HG02885 (cell line): ENCODE measurements around the gene CLDN4.
"Not testable (repeated sequence)": the region's sequence is repeated elsewhere in the genome, so short reads cannot be mapped to it uniquely, and the experiment has no call there.

ENCODE experiments used
- ATAC-seq: cut with Tn5 transposase; IDR thresholded peaks from one replicate; pipeline ENCODE4 v1.9.1; 2021; ENCODE audit warnings: mild to moderate bottlenecking; ENCODE audit not compliant: unreplicated experiment, poor library complexity

The CLDN4 gene

GRCh38 chr7:73830681-73831583, at the start of gene CLDN4:
Gene CLDN4, plus strand, starts transcription at chr7:73830996. Its CDS starts 206 bp downstream, at chr7:73831202.
- no peak for ATAC-seq

DNA sequence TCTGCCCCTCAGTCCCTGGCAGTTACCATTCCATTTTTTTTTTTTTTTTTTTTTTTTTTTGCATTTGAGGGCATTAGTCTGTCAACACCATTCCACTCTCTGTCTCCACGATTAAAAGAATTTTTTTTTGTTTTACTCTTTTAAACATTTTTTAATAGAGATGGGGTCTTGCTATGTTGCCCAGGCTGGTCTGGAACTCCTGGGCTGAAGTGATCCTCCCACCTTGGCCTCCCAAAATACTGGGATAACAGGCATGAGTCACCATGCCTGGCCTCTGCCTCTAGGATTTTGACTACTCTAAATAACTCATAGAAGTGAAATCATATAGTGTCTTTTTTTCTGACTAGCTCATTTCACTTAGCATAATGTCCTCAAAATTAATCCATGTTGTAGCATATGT, 44.2 kb upstream of the CLDN4 start:
- no peak for ATAC-seq

- not testable (repeated sequence) for ATAC-seq
These were observed 43.1 kb upstream of the CLDN4 start for GRCh38 chr7:73787786-73788048.

- no peak for ATAC-seq
These were observed 41.7 kb upstream of the CLDN4 start for GRCh38 chr7:73789051-73789450.

DNA sequence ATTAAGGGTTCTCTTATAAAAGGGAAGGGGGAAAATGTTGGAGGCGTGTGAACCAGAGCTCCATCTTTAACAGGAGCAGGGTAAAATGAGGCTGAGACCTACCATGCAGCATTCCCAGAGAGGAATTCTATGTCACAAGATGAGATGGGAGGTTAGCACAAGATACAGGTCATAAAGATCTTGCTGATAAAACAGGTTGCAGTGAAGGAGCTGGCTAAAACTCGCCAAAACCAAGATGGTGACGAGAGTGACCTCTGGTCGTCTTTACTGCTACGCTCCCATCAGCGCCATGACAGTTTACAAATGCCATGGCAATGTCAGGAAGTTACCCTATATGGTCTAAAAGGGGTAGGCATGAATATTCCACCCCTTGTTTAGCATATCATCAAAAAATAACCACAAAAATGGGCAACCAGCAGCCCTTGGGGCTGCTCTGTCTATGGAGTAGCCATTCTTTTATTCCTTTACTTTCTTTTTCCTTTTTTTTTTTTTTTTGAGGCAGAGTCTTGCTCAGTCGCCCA, 39.6 kb upstream of the CLDN4 start:
- not testable (repeated sequence) for ATAC-seq

DNA sequence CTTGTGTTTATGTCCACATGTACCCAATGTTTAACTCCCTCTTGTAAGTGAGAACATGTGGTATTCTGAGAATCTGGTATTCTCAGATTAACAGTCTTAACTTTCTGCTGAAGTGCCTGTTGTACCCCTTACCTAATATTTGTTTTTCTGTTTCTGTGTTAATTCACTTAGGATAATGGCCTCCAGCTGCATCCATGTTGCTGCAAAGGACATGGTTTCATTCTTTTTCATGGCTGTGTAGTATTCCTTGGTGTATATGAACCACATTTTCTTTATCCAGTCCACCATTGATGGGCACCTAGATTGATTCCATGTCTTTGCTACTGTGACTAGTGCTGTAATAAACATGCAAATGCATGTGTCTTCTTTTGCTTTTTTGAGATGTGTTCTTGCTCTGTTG, 35.6 kb upstream of the CLDN4 start:
- not testable (repeated sequence) for ATAC-seq

DNA sequence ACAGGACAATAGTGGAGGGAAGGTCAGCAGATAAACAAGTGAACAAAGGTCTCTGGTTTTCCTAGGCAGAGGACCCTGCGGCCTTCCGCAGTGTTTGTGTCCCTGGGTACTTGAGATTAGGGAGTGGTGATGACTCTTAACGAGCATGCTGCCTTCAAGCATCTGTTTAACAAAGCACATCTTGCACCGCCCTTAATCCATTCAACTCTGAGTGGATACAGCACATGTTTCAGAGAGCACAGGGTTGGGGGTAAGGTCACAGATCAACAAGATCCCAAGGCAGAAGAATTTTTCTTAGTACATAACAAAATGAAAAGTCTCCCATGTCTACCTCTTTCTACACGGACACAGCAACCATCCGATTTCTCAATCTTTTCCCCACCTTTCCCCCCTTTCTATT, 34.1 kb upstream of the CLDN4 start:
- ATAC-seq, result not testable (repeated sequence)

- not testable (repeated sequence) for ATAC-seq
These were observed 33.6 kb upstream of the CLDN4 start for GRCh38 chr7:73797176-73797575.

GRCh38 chr7:73799282-73800141, 31.3 kb upstream of the CLDN4 start:
- no peak for ATAC-seq

DNA sequence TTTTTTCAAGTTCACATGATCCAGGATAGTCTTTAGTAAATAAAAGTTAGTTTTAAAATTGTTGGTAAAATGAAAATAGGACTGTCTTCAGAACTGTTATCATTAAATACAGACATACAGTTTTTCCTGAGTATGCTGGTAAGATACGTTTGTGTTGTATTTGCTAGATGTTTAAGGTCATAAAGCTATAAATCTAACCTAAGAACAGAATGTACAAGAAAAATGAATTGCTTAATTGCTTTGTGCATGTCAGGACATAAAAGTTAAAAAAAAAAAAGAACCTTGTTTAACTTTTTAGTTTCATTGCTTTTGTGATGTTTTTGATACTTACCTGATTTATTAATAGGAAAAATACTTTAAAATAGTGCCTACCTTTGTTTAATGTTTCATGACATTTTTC, 29.2 kb upstream of the CLDN4 start:
- no peak for ATAC-seq

- ATAC-seq, result no peak
These were observed 28.3 kb upstream of the CLDN4 start for GRCh38 chr7:73802459-73802858.

GRCh38 chr7:73809467-73809951, 21.3 kb upstream of the CLDN4 start:
- ATAC-seq, result no peak

DNA sequence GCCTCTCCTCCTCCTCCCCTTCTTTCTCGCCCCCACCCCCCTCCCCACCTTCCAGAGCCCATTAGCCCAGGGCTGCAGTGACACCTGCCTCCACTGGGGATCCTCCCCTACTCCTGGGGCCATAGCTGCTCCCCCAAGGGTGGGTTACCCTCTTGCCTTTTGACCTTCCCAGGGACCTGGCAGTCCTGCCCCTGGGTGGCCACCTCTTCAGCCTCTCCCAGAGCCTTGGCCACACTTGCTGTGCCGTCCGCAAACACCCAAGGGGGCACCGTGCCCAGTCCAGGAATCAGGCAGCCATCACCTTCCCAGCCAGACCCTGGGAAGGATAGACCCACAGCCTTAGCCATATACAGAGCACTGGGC, 19.8 kb upstream of the CLDN4 start:
- ATAC-seq, result no peak

DNA sequence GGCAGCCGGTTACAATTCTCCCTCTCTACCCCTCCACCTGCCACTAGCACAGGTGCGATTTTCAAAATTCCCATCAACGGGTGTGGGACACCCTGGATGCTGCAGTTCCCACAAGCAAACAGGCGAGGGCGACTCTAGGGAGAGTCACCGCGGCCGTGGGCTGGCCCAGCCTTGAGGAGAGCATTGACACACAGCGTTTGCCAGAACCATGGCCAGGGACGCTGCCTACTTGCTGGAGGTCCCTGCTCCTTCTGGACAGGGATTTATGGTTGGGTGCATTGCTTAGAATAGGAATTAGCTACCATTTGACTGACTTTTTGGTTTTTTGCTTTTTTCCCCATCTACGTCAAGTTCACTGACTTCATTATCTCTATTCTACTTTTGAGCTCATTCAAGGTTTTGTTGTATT, 19.0 kb upstream of the CLDN4 start:
- peak; percentile 54 for ATAC-seq

GRCh38 chr7:73812996-73813395, 17.8 kb upstream of the CLDN4 start:
- no peak for ATAC-seq

DNA sequence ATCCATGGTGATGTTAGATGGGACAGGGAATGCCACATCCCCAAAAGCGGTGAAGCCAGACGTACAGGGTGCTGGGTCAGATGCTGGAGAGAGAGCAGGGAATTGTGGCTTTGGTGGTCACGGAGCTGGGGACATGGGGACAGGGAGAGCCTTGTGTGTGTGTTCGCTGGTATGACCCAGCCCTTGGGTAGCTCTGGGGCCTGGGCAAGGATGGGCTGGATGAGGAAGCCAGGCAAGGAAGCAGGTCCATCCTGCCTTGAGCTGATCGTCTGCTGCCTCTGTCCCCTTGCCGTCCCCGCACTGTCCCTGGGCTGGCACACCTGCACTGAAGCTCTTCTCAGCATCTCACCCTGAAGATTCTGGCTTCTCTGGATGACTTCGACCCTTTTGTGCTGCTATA, 15.4 kb upstream of the CLDN4 start:
- ATAC-seq, result no peak

- no peak for ATAC-seq
These were observed 13.7 kb upstream of the CLDN4 start for GRCh38 chr7:73817121-73817520.

- no peak for ATAC-seq
These were observed 10.8 kb upstream of the CLDN4 start for GRCh38 chr7:73820013-73820412.

GRCh38 chr7:73821597-73822285, 9.1 kb upstream of the CLDN4 start:
- ATAC-seq, result not testable (repeated sequence)

- no peak for ATAC-seq
These were observed 8.2 kb upstream of the CLDN4 start for GRCh38 chr7:73822319-73823173.
